HEK293T (cell line): ENCODE results near the gene TMEM154.

Experiments used
- CTCF ChIA-PET: fragments of 350-600 bp; formaldehyde crosslinking; extraction: SDS; loops from one replicate; lab custom pipeline; 2021; ENCODE audit warnings: antibody characterized with exemption, inconsistent platforms; lab: Yijun Ruan, JAX
- POLR2A ChIA-PET: fragments of 350-600 bp; formaldehyde crosslinking; extraction: SDS; loops from one replicate; lab custom pipeline; 2020; ENCODE audit warnings: antibody characterized with exemption, inconsistent platforms; lab: Yijun Ruan, JAX
- DNase-seq: peaks from one replicate; pipeline ENCODE4 v3.0.0; 2012; ENCODE audit warnings: mixed read lengths; ENCODE audit errors: extremely low spot score
- ARNT ChIP-seq: fragments of 450-650 bp; IDR thresholded peaks from 2 replicates; pipeline ENCODE4 v1.6.1; 2017; ENCODE audit warnings: mild to moderate bottlenecking
- BHLHE40 ChIP-seq: fragments of 450-650 bp; IDR thresholded peaks from 2 replicates; pipeline ENCODE4 v1.6.1; 2016; ENCODE audit warnings: mild to moderate bottlenecking, moderate library complexity, borderline replicate concordance
- CTBP1 ChIP-seq: fragments of 450-650 bp; IDR thresholded peaks from 2 replicates; pipeline ENCODE4 v1.6.1; 2016; ENCODE audit warnings: borderline replicate concordance
- ELF4 ChIP-seq: fragments of 450-650 bp; IDR thresholded peaks from 2 replicates; pipeline ENCODE4 v1.6.1; 2017; ENCODE audit warnings: antibody characterized with exemption
- FOXA1 ChIP-seq: fragments of 450-650 bp; IDR thresholded peaks from 2 replicates; pipeline ENCODE4 v1.6.1; 2016; ENCODE audit warnings: mild to moderate bottlenecking
- FOXK2 ChIP-seq: fragments of 450-650 bp; IDR thresholded peaks from 2 replicates; pipeline ENCODE4 v1.6.1; 2016; ENCODE audit warnings: mild to moderate bottlenecking
- FOXM1 ChIP-seq: fragments of 450-650 bp; IDR thresholded peaks from 2 replicates; pipeline ENCODE4 v1.6.1; 2017; ENCODE audit warnings: mild to moderate bottlenecking, borderline replicate concordance
- HDGF ChIP-seq: fragments of 450-650 bp; IDR thresholded peaks from 2 replicates; pipeline ENCODE4 v1.6.1; 2017; ENCODE audit warnings: antibody characterized with exemption, borderline replicate concordance
- L3MBTL2 ChIP-seq: fragments of 450-650 bp; conservative IDR thresholded peaks from 2 replicates; pipeline ENCODE4 v1.6.1; 2016; ENCODE audit warnings: mild to moderate bottlenecking
- LEF1 ChIP-seq: fragments of 450-650 bp; IDR thresholded peaks from 2 replicates; pipeline ENCODE4 v1.6.1; 2017; ENCODE audit warnings: mild to moderate bottlenecking, borderline replicate concordance
- NFRKB ChIP-seq: fragments of 450-650 bp; IDR thresholded peaks from 2 replicates; pipeline ENCODE4 v1.6.1; 2016; ENCODE audit warnings: mild to moderate bottlenecking, moderate library complexity
- SP1 ChIP-seq: fragments of 450-650 bp; IDR thresholded peaks from 2 replicates; pipeline ENCODE4 v1.6.1; 2017
- SUZ12 ChIP-seq: fragments of 450-650 bp; IDR thresholded peaks from 2 replicates; pipeline ENCODE4 v1.6.1; 2016; ENCODE audit warnings: mild to moderate bottlenecking
- TARDBP ChIP-seq: fragments of 450-650 bp; IDR thresholded peaks from 2 replicates; pipeline ENCODE4 v1.6.1; 2016
- ZNF384 ChIP-seq: fragments of 450-650 bp; IDR thresholded peaks from 2 replicates; pipeline ENCODE4 v1.6.1; 2016
- TF ChIP-seq, protein P1 (sequence below): fragments of 450-650 bp; IDR thresholded peaks from 2 replicates; pipeline ENCODE4 v1.6.1; 2016

The TMEM154 gene

DNA sequence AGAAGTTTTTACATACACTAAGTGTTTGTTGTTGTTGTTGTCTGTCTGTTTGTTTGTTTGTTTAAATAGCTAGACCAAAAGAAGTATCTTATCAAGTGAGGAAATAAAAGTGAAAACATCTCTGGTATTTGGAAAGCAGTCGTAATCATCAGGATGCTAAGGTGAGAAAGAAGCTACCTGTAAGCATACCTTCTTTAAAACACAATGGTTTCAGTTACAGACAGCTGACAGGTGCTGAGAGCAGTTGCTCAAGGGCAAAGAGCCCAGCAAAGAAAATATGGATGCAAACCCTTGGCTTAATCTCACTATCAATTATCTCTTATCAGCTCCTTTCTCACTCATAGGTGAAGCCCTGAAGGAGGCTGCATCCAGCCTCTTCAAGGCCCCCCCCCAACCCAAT is 101.1 kb downstream of the TMEM154 start:
- TF ChIP-seq FOXA1 (no peak), SP1 (no peak), BHLHE40 (no peak), SUZ12 (no peak), NFRKB (no peak), FOXK2 (no peak), FOXM1 (no peak), CTBP1 (no peak), ARNT (no peak), ZNF384 (no peak), L3MBTL2 (no peak), HDGF (no peak), LEF1 (no peak), TARDBP (no peak), ELF4 (no peak)
- TF ChIP-seq, protein P1, sequence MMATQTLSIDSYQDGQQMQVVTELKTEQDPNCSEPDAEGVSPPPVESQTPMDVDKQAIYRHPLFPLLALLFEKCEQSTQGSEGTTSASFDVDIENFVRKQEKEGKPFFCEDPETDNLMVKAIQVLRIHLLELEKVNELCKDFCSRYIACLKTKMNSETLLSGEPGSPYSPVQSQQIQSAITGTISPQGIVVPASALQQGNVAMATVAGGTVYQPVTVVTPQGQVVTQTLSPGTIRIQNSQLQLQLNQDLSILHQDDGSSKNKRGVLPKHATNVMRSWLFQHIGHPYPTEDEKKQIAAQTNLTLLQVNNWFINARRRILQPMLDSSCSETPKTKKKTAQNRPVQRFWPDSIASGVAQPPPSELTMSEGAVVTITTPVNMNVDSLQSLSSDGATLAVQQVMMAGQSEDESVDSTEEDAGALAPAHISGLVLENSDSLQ: no peak
- ChIA-PET POLR2A (no interaction called here), CTCF (interaction anchor here (0.5 to 1.6 kb wide), 2 partner anchors 12 to 1443 kb away, joined by 3 to 5 read pairs; no protein-coding TSS in a partner anchor)
- no peak for DNase-seq

DNA sequence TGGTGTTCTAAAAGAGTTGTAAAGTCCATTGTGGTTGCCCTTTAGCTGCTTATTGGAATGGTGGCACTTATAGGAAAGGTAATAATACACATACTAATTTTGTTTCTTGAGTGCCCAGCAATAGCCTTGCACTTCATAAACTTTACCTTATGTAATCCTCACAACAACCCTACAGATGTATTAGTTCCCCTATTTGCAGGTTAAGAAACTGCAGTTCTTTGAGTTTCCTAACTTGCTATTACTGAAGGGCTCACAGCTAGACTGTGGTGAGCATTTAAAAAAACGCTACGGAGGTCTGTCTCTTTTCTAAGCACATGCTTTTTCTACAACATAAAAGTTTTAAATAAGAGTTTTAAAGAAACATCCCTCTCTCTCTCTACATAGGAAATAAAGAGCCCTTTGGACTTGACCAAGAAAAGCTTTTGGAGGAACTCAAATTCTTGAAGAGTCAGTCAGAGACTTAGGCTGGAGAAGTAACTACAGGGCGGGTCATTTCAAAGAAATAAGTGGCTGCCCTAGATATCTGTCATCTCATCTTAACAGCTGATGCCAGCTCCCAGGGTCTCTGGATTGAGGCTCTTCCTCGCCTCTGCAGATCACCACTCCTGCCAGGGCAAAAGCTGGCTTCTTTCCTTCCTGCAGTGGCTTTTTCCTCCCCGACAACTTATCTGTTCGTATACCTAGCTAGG is 101.9 kb downstream of the TMEM154 start:
- ChIA-PET CTCF (interaction anchor here (0.5 kb wide), 2 partner anchors 803 to 1442 kb away, joined by 3 to 4 read pairs; no protein-coding TSS in a partner anchor), POLR2A (interaction anchor here (0.9 kb wide), 1 partner anchor 13 kb away, joined by 5 read pairs; no protein-coding TSS in a partner anchor)
- no peak for DNase-seq
- TF ChIP-seq HDGF (no peak), ZNF384 (no peak), CTBP1 (no peak), FOXM1 (no peak), ELF4 (no peak), LEF1 (no peak), ARNT (no peak), TARDBP (no peak), BHLHE40 (no peak), SP1 (no peak), L3MBTL2 (no peak), NFRKB (no peak), FOXK2 (no peak), FOXA1 (no peak), SUZ12 (no peak)
- TF ChIP-seq, protein P1: no peak

DNA sequence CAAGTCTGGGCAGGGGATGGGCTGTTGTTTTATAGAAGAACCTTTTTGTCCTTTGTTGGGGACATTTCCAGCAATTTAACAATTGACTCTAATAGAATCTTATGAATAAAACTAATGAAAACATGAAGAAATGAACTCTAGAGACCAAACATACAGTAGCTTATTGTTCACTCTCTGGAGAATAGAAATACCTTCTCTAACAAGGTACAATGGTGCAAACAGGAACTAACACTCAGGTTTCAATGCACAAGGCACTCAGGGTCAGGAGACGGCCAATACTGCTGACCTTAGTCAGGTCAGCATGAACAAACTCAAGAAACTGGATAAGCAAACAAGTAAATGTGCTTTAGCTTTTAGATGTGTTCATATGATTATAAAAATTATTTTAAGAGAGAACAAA is 104.3 kb downstream of the TMEM154 start:
- TF ChIP-seq LEF1 (no peak), NFRKB (no peak), FOXK2 (no peak), CTBP1 (no peak), FOXA1 (no peak), SP1 (no peak), ZNF384 (no peak), BHLHE40 (no peak), SUZ12 (no peak), L3MBTL2 (no peak), FOXM1 (no peak), TARDBP (no peak), ARNT (no peak), ELF4 (no peak), HDGF (no peak)
- TF ChIP-seq, protein P1: no peak
- no peak for DNase-seq
- ChIA-PET CTCF (no interaction called here), POLR2A (no interaction called here)

DNA sequence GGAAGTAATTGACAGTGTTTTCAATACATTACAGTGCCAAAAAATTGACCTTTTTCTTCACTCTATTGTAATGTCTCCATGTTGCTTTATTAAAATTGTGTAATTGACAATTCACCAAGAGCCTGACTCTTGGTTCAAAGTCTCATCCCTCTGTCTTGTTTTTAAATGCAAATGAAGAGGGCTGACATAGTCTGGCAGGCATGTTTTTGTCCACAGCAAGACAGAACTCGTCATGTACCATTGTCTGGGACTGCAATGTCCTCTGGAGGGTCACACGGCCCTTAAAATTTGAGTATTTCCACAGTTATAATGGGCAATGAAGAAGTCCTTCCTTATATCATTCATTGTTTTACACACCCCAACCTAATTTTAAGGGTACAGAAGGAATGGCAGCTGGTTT is 105.9 kb downstream of the TMEM154 start:
- no peak for DNase-seq
- CTCF ChIA-PET: no interaction called here
- TF ChIP-seq BHLHE40: no peak
- no peak for TF ChIP-seq HDGF
- TF ChIP-seq CTBP1: no peak
- TF ChIP-seq FOXM1: no peak
- TF ChIP-seq FOXK2: no peak
- TF ChIP-seq TARDBP: no peak
- no peak for TF ChIP-seq NFRKB
- no peak for TF ChIP-seq LEF1
- TF ChIP-seq ELF4: no peak
- no peak for TF ChIP-seq SUZ12
- no peak for TF ChIP-seq ZNF384
- TF ChIP-seq SP1: no peak
- TF ChIP-seq, protein P1: no peak
- POLR2A ChIA-PET: no interaction called here

DNA sequence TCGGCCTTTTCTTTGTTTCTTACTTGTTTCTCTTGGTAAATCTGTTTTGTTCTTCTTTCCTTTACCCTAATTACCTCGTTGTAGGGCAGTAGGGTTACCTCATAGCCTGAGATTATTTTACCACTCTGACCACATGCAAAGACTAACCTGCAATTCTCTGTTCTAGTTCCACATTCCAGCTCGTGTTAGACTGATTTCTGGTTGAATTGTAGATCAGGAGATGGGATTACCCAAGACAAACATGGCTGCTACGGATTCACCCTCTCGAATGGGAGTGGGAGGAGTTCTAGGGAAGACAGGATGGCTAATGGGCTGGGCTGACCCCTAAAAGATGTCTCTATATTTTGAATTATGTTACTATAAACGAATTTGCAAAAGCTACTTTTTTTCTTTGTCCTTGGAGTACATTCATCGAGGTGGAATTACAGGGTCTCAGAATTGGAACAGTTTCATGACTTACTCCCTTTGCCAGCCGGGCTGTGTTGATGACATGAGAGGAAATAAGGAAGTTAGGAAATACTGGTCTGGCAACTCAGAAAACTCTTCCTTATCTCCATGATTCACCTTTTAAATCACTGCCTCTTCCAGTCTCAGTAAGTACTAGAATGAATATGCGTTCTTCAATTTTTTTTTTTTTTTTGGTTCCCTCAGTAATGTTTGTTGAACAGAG is 107.2 kb downstream of the TMEM154 start:
- TF ChIP-seq NFRKB: no peak
- TF ChIP-seq ARNT: no peak
- no peak for TF ChIP-seq ELF4
- no peak for TF ChIP-seq HDGF
- TF ChIP-seq LEF1: no peak
- no peak for TF ChIP-seq TARDBP
- TF ChIP-seq, protein P1: no peak
- no peak for TF ChIP-seq L3MBTL2
- TF ChIP-seq SP1: no peak
- TF ChIP-seq FOXA1: no peak
- TF ChIP-seq FOXM1: no peak
- no peak for TF ChIP-seq CTBP1
- TF ChIP-seq FOXK2: no peak
- no peak for TF ChIP-seq ZNF384
- no peak for TF ChIP-seq SUZ12
- no peak for TF ChIP-seq BHLHE40
- DNase-seq: no peak
- CTCF ChIA-PET: no interaction called here
- POLR2A ChIA-PET: no interaction called here
